Measurements from ENCODE around the gene ST7. TPM values are rescaled to one million over a fixed set of nuclear protein-coding genes. Genes with fewer than 3 reads are reported as not detected.

ST7 gene
- total RNA-seq, 1 experiment from 2014 or later, result 19.6 TPM

- in situ Hi-C loops (cut with HindIII; ENCODE audit: low pct_unique_long_range_greater_than_20kb, low sequenced_read_pairs), result no loop called here
- H3K36me3 ChIP-seq (ENCODE audit: control insufficient read depth, insufficient read depth, low read length), result no peaks in the 10 kb centered on the region
- H3K4me3 ChIP-seq (ENCODE audit: low read depth in 2 of 2, low read length in 2 of 2), result no peak overlapping the region
- no peak overlapping the region for H3K27ac ChIP-seq (ENCODE audit: low read length)
- DNase-seq (ENCODE audit: low read depth, low spot score) (no peak), ATAC-seq (no peak)
- H3K27me3 ChIP-seq (ENCODE audit: control insufficient read depth, insufficient read depth, low read length), result no peaks in the 10 kb centered on the region
- H3K9me3 ChIP-seq (ENCODE audit: control insufficient read depth, insufficient read depth, low read depth, low read length), result no peaks in the 10 kb centered on the region
- BruUV-seq (replicated peaks), result no TSS peak
- intact Hi-C loops (cut with micrococcal nuclease; ENCODE audit: unreplicated experiment), result no loop called here
- H3K4me1 ChIP-seq (ENCODE audit: control insufficient read depth, insufficient read depth, low read length), result no peaks in the 10 kb centered on the region
- TF ChIP-seq, protein P1, sequence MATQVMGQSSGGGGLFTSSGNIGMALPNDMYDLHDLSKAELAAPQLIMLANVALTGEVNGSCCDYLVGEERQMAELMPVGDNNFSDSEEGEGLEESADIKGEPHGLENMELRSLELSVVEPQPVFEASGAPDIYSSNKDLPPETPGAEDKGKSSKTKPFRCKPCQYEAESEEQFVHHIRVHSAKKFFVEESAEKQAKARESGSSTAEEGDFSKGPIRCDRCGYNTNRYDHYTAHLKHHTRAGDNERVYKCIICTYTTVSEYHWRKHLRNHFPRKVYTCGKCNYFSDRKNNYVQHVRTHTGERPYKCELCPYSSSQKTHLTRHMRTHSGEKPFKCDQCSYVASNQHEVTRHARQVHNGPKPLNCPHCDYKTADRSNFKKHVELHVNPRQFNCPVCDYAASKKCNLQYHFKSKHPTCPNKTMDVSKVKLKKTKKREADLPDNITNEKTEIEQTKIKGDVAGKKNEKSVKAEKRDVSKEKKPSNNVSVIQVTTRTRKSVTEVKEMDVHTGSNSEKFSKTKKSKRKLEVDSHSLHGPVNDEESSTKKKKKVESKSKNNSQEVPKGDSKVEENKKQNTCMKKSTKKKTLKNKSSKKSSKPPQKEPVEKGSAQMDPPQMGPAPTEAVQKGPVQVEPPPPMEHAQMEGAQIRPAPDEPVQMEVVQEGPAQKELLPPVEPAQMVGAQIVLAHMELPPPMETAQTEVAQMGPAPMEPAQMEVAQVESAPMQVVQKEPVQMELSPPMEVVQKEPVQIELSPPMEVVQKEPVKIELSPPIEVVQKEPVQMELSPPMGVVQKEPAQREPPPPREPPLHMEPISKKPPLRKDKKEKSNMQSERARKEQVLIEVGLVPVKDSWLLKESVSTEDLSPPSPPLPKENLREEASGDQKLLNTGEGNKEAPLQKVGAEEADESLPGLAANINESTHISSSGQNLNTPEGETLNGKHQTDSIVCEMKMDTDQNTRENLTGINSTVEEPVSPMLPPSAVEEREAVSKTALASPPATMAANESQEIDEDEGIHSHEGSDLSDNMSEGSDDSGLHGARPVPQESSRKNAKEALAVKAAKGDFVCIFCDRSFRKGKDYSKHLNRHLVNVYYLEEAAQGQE (IDR thresholded peaks at IDR 0.05; ENCODE audit: insufficient read depth in 1 of 2, low read depth in 2 of 2, low read length in 1 of 2), result no peak
- TF ChIP-seq POLR2AphosphoS5 (IDR thresholded peaks at IDR 0.05; ENCODE audit: low read depth, low read length) (no peak), SIN3A (IDR thresholded peaks at IDR 0.05; ENCODE audit: borderline replicate concordance, insufficient read depth, low read depth, low read length) (no peak), TCF7L2 (IDR thresholded peaks at IDR 0.05; ENCODE audit: low read depth, low read length) (no peak), CTCF (IDR thresholded peaks at IDR 0.05) (no peak)
- POLR2A ChIA-PET, result no interaction called here
- CTCF ChIA-PET, result no interaction called here
Observed at GRCh38 chr7:117188376-117188775, 235.1 kb downstream of the ST7 start.

GRCh38 chr7:117188949-117189592, 235.8 kb downstream of the ST7 start:
- Histone ChIP-seq H3K27me3 (ENCODE audit: control insufficient read depth, insufficient read depth, low read length) (no peaks in the 10 kb centered on the region), H3K9me3 (ENCODE audit: control insufficient read depth, insufficient read depth, low read depth, low read length) (no peaks in the 10 kb centered on the region), H3K36me3 (ENCODE audit: control insufficient read depth, insufficient read depth, low read length) (no peaks in the 10 kb centered on the region), H3K27ac (ENCODE audit: low read length) (no peak overlapping the region), H3K4me3 (ENCODE audit: low read depth in 2 of 2, low read length in 2 of 2) (no peak overlapping the region), H3K4me1 (ENCODE audit: control insufficient read depth, insufficient read depth, low read length) (no peaks in the 10 kb centered on the region)
- CTCF ChIA-PET, result no interaction called here
- TF ChIP-seq SIN3A (IDR thresholded peaks at IDR 0.05; ENCODE audit: borderline replicate concordance, insufficient read depth, low read depth, low read length), result no peak
- TF ChIP-seq, protein P1 (IDR thresholded peaks at IDR 0.05; ENCODE audit: insufficient read depth in 1 of 2, low read depth in 2 of 2, low read length in 1 of 2), result no peak
- TF ChIP-seq CTCF (IDR thresholded peaks at IDR 0.05), result no peak
- no peak for TF ChIP-seq TCF7L2 (IDR thresholded peaks at IDR 0.05; ENCODE audit: low read depth, low read length)
- no peak for TF ChIP-seq POLR2AphosphoS5 (IDR thresholded peaks at IDR 0.05; ENCODE audit: low read depth, low read length)
- in situ Hi-C loops (cut with HindIII; ENCODE audit: low pct_unique_long_range_greater_than_20kb, low sequenced_read_pairs) (no loop called here), intact Hi-C loops (cut with micrococcal nuclease; ENCODE audit: unreplicated experiment) (no loop called here)
- POLR2A ChIA-PET, result no interaction called here
- no peak for DNase-seq (ENCODE audit: low read depth, low spot score)
- ATAC-seq, result no peak
- BruUV-seq (replicated peaks), result no TSS peak

Data from Panc1 (cell line).